Measurements from ENCODE around the gene ULK1. TPM values are rescaled to one million over a fixed set of nuclear protein-coding genes. Genes with fewer than 3 reads are reported as not detected.

The ULK1 gene
- total and polyA plus RNA-seq, 2 experiments from 2014 or later = 8.4 to 33.8 TPM

DNA sequence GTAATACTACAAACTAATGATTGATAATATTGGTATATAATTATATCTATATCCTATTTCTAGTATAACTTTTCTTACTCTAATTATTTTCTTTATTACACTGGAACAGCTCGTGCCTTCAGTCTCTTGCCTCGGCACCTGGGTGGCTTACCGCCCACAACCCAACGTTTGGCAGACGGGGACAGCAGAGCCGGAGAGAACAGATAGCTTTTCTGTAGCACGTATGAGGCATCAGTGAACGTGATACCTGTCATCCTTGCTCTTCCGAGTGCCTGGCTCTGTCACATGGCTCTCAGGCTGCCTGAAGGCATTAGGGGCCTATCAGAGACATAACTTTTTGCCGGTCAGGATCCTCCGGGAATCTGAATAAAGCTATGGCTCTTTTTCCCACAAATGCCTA, 40.1 kb downstream of the ULK1 start:
- Mint-ChIP-seq H3K4me3 (no peak overlapping the region), H3K36me3 (ENCODE audit: low read depth) (peaks cover 87% of the 10 kb centered on the region), H3K4me1 (peaks cover 12% of the 10 kb centered on the region), H3K27me3 (ENCODE audit: insufficient read depth, low read depth, poor library complexity) (peaks cover 12% of the 10 kb centered on the region), H3K9me3 (peaks cover 3% of the 10 kb centered on the region; the same call in 1 of the 3 replicates), H3K27ac (no peak overlapping the region)
- ATAC-seq (no peak), DNase-seq (ENCODE audit: low spot score) (no peak)
- Histone ChIP-seq H3K27ac (ENCODE audit: low read depth) (no peak overlapping the region), H3K36me3 (ENCODE audit: insufficient read depth) (peaks cover 56% of the 10 kb centered on the region), H2AFZ (no peak overlapping the region), H3K4me2 (no peak overlapping the region), H3K27me3 (ENCODE audit: insufficient read depth) (no peaks in the 10 kb centered on the region), H3K4me3 (no peak overlapping the region), H3K9me2 (ENCODE audit: insufficient read depth) (no peaks in the 10 kb centered on the region), H4K20me1 (replicated peaks; ENCODE audit: insufficient read depth) (peaks cover 8% of the 10 kb centered on the region; the same call in 1 of the 2 replicates), H3F3A (replicated peaks; ENCODE audit: low read depth) (0 out of 2 replicates have a peak, but pooled peaks cover 8% of the 10 kb centered on the region), H3K79me2 (replicated peaks; ENCODE audit: insufficient read depth) (peaks cover 25% of the 10 kb centered on the region), H3K4me1 (ENCODE audit: insufficient read depth) (peaks cover 5% of the 10 kb centered on the region; the same call in 1 of the 2 replicates)
- TF ChIP-seq, protein P1, sequence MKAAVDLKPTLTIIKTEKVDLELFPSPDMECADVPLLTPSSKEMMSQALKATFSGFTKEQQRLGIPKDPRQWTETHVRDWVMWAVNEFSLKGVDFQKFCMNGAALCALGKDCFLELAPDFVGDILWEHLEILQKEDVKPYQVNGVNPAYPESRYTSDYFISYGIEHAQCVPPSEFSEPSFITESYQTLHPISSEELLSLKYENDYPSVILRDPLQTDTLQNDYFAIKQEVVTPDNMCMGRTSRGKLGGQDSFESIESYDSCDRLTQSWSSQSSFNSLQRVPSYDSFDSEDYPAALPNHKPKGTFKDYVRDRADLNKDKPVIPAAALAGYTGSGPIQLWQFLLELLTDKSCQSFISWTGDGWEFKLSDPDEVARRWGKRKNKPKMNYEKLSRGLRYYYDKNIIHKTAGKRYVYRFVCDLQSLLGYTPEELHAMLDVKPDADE (IDR thresholded peaks at IDR 0.05) = no peak
- TF ChIP-seq ZNF331 (CRISPR knock-in tag; IDR thresholded peaks at IDR 0.05; ENCODE audit: low read depth) (no peak), EZH2phosphoT487 (IDR thresholded peaks at IDR 0.05; ENCODE audit: unreplicated experiment) (no peak), JUNB (IDR thresholded peaks at IDR 0.05; ENCODE audit: unreplicated experiment) (no peak), NANOG (IDR thresholded peaks at IDR 0.05; ENCODE audit: borderline replicate concordance) (no peak), CREB1 (CRISPR knock-in tag; IDR thresholded peaks at IDR 0.05; ENCODE audit: low read depth) (no peak), EZH2 (IDR thresholded peaks at IDR 0.05; ENCODE audit: low read depth, unreplicated experiment) (no peak), ZNF114 (CRISPR knock-in tag; IDR thresholded peaks at IDR 0.05) (no peak)
- TF ChIP-seq, protein P2, sequence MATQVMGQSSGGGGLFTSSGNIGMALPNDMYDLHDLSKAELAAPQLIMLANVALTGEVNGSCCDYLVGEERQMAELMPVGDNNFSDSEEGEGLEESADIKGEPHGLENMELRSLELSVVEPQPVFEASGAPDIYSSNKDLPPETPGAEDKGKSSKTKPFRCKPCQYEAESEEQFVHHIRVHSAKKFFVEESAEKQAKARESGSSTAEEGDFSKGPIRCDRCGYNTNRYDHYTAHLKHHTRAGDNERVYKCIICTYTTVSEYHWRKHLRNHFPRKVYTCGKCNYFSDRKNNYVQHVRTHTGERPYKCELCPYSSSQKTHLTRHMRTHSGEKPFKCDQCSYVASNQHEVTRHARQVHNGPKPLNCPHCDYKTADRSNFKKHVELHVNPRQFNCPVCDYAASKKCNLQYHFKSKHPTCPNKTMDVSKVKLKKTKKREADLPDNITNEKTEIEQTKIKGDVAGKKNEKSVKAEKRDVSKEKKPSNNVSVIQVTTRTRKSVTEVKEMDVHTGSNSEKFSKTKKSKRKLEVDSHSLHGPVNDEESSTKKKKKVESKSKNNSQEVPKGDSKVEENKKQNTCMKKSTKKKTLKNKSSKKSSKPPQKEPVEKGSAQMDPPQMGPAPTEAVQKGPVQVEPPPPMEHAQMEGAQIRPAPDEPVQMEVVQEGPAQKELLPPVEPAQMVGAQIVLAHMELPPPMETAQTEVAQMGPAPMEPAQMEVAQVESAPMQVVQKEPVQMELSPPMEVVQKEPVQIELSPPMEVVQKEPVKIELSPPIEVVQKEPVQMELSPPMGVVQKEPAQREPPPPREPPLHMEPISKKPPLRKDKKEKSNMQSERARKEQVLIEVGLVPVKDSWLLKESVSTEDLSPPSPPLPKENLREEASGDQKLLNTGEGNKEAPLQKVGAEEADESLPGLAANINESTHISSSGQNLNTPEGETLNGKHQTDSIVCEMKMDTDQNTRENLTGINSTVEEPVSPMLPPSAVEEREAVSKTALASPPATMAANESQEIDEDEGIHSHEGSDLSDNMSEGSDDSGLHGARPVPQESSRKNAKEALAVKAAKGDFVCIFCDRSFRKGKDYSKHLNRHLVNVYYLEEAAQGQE (IDR thresholded peaks at IDR 0.05; ENCODE audit: unreplicated experiment) = no peak

DNA sequence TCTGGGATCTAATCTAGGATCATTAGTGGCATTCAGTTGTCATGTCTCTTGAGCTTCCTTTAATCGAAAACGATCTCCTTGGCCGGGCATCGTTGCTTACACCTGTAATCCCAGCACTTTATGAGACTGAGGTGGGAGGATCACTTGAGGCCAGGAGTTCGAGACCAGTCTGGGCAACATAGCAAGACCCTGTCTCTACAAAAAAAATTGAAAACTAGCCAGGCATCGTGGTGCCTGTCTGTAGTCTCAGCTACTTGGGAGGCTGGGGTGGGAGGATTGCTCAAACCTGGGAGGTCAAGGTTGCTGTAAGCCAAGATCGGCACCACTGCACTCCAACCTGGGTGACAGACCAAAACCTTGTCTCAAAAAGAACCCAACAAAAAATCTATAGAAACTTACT, 43.7 kb downstream of the ULK1 start:
- Mint-ChIP-seq H3K27me3 (ENCODE audit: insufficient read depth, low read depth, poor library complexity) (peaks cover 8% of the 10 kb centered on the region), H3K4me3 (no peak overlapping the region), H3K9me3 (no peaks in the 10 kb centered on the region; the same call in 2 of the 3 replicates), H3K36me3 (ENCODE audit: low read depth) (peaks cover 94% of the 10 kb centered on the region), H3K4me1 (no peaks in the 10 kb centered on the region), H3K27ac (no peak overlapping the region)
- no peak overlapping the region for H3K4me3 ChIP-seq
- H3K27ac ChIP-seq (ENCODE audit: low read depth) = no peak overlapping the region
- no peaks in the 10 kb centered on the region for H3K9me2 ChIP-seq (ENCODE audit: insufficient read depth)
- DNase-seq (ENCODE audit: low spot score) = no peak
- no peaks in the 10 kb centered on the region for H3K4me1 ChIP-seq (ENCODE audit: insufficient read depth)
- H3K4me2 ChIP-seq = no peak overlapping the region
- no peaks in the 10 kb centered on the region for H3F3A ChIP-seq (replicated peaks; ENCODE audit: low read depth)
- peaks cover 52% of the 10 kb centered on the region for H3K36me3 ChIP-seq (ENCODE audit: insufficient read depth)
- H3K27me3 ChIP-seq (ENCODE audit: insufficient read depth) = no peaks in the 10 kb centered on the region
- peaks cover 9% of the 10 kb centered on the region; the same call in 1 of the 2 replicates for H4K20me1 ChIP-seq (replicated peaks; ENCODE audit: insufficient read depth)
- H3K79me2 ChIP-seq (replicated peaks; ENCODE audit: insufficient read depth) = no peaks in the 10 kb centered on the region; the same call in 1 of the 2 replicates
- H2AFZ ChIP-seq = no peak overlapping the region
- ATAC-seq = no peak
- TF ChIP-seq ZNF114 (CRISPR knock-in tag; IDR thresholded peaks at IDR 0.05) (no peak), STAT1 (IDR thresholded peaks at IDR 0.05; ENCODE audit: unreplicated experiment) (no peak), EZH2phosphoT487 (IDR thresholded peaks at IDR 0.05; ENCODE audit: unreplicated experiment) (no peak), EZH2 (IDR thresholded peaks at IDR 0.05; ENCODE audit: low read depth, unreplicated experiment) (no peak), JUNB (IDR thresholded peaks at IDR 0.05; ENCODE audit: unreplicated experiment) (no peak), POLR2AphosphoS5 (IDR thresholded peaks at IDR 0.05; ENCODE audit: low read depth) (no peak)
- TF ChIP-seq, protein P2 (IDR thresholded peaks at IDR 0.05; ENCODE audit: unreplicated experiment) = no peak
